Panc1 (cell line): ENCODE results near the gene ZNF692. TPM values are rescaled to one million over a fixed set of nuclear protein-coding genes. Genes with fewer than 3 reads are reported as not detected.

Experiments used
- ATAC-seq: fragments of 200-7000 bp; cut with Tn5 transposase; 2 replicates; pipeline ENCODE4 v1.9.1; 2020; ENCODE audit warnings: mild to moderate bottlenecking, moderate library complexity
- BruUV-seq: library from RNA; stranded (reverse); fragments of 400-500 nt; replicated peaks from 2 replicates; lab custom pipeline; 2021; lab: Mats Ljungman, UMichigan
- CTCF ChIA-PET: fragments of 300-600 bp; sonication (Branson Sonifier 250); formaldehyde crosslinking; loops from one replicate; lab custom pipeline; 2022; ENCODE audit warnings: antibody characterized with exemption; lab: Charles Lee
- POLR2A ChIA-PET: fragments of 300-600 bp; sonication (Branson Sonifier 250); formaldehyde crosslinking; loops from one replicate; lab custom pipeline; 2022; ENCODE audit warnings: antibody characterized with exemption; lab: Charles Lee
- DNase-seq: peaks from one replicate; pipeline ENCODE4 v3.0.0-alpha.2; 2010; ENCODE audit warnings: low read depth, low spot score
- H3K27ac ChIP-seq: 2 replicates; pipeline ENCODE4 v1.5.1; 2011; ENCODE audit warnings: mild to moderate bottlenecking, low read length, inconsistent platforms
- H3K27me3 ChIP-seq: fragments of 200-500 bp; sonication (Bioruptor generic); 2 replicates; pipeline ENCODE4 v1.6.0; 2014; ENCODE audit warnings: low read length, inconsistent platforms; ENCODE audit not compliant: control insufficient read depth, insufficient read depth
- H3K36me3 ChIP-seq: fragments of 200-500 bp; sonication (Bioruptor generic); 2 replicates; pipeline ENCODE4 v1.5.1; 2014; ENCODE audit warnings: inconsistent platforms, mild to moderate bottlenecking, low read length, moderate library complexity; ENCODE audit not compliant: control insufficient read depth, insufficient read depth
- H3K4me1 ChIP-seq: 2 replicates; pipeline ENCODE4 v1.5.1; 2011; ENCODE audit warnings: inconsistent platforms, mild to moderate bottlenecking, low read length, moderate library complexity; ENCODE audit not compliant: control insufficient read depth, insufficient read depth
- H3K4me3 ChIP-seq, 2 experiments: 2 replicates each; pipeline ENCODE4 v1.5.1; 2011 to 2012; ENCODE audit warnings: low read depth in 2 of 2, low read length in 2 of 2, mild to moderate bottlenecking in 2 of 2, inconsistent platforms in 1 of 2, moderate library complexity in 1 of 2
- H3K9me3 ChIP-seq: fragments of 200-500 bp; sonication (Bioruptor generic); 2 replicates; pipeline ENCODE4 v1.5.1; 2014; ENCODE audit warnings: low read depth, mild to moderate bottlenecking, inconsistent platforms, low read length, moderate library complexity; ENCODE audit not compliant: control insufficient read depth, insufficient read depth
- POLR2AphosphoS5 ChIP-seq: IDR thresholded peaks from 2 replicates; pipeline ENCODE4 v1.6.1; 2012; ENCODE audit warnings: mild to moderate bottlenecking, low read depth, low read length, moderate library complexity
- SIN3A ChIP-seq: IDR thresholded peaks from 2 replicates; pipeline ENCODE4 v1.6.1; 2012; ENCODE audit warnings: low read depth, mild to moderate bottlenecking, low read length, moderate library complexity, borderline replicate concordance; ENCODE audit not compliant: insufficient read depth
- TCF7L2 ChIP-seq: IDR thresholded peaks from 2 replicates; pipeline ENCODE4 v1.6.1; 2011; ENCODE audit warnings: mild to moderate bottlenecking, low read depth, low read length, inconsistent platforms
- in situ Hi-C: cut with HindIII; loops from 2 replicates; pipeline ENCODE4 v1.10.0; 2016; ENCODE audit warnings: low sequenced_read_pairs, low pct_unique_long_range_greater_than_20kb
- intact Hi-C: fragments of 100-400 bp; cut with micrococcal nuclease; formaldehyde crosslinking; loops from one replicate; pipeline ENCODE4 v1.10.0; 2022; ENCODE audit not compliant: unreplicated experiment
- microRNA-seq: library from miRNA; unstranded; fragments of <30 nt; microRNA quantifications from one replicate; pipeline ENCODE4 v1.1.0, GENCODE V29; 2020; ENCODE audit not compliant: unreplicated experiment
- total RNA-seq: library from RNA; stranded (reverse); gene quantifications from one replicate; pipeline ENCODE4 v1.2.1, GENCODE V29; 2021; ENCODE audit not compliant: unreplicated experiment
- TF ChIP-seq, protein P1 (sequence below): fragments of 450-650 bp; IDR thresholded peaks from 2 replicates; pipeline ENCODE4 v1.5.1; 2017; ENCODE audit warnings: mild to moderate bottlenecking
- TF ChIP-seq, protein P2 (sequence below), 2 experiments: IDR thresholded peaks; 2 replicates each; pipeline ENCODE4 v1.6.1; 2011 to 2012; ENCODE audit warnings: low read depth in 2 of 2, control low read depth in 1 of 2, low read length in 1 of 2, mild to moderate bottlenecking in 1 of 2, moderate library complexity in 1 of 2; ENCODE audit not compliant: insufficient read depth in 1 of 2

The ZNF692 gene
- total RNA-seq, 1 experiment from 2014 or later, result 62.3 TPM

DNA sequence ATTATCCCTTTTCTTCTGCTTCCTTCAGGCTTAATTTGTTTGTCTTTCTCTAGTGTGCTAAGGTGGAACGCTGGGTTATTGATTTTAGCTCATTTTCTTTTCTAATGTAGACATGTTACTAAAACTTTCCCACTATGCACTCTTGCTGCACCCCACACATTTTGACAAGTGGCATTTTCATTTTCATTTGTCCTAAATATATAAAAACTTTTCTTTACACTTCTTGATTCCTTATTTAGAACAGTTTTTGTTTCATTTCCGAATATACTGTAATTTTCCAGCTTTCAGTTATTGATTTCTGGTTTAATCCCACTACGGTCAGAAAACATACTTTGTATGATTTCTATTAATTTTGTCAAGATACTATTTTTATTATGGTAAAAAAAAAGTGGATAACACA is 58.4 kb downstream of the ZNF692 start:
- Histone ChIP-seq H3K36me3 (no peaks in the 10 kb centered on the region), H3K27me3 (peaks cover 3% of the 10 kb centered on the region), H3K27ac (no peak overlapping the region), H3K4me1 (no peaks in the 10 kb centered on the region), H3K4me3 (no peak overlapping the region), H3K9me3 (no peaks in the 10 kb centered on the region)
- ChIA-PET POLR2A (no interaction called here), CTCF (no interaction called here)
- in situ Hi-C loops (no loop called here), intact Hi-C loops (no loop called here)
- ATAC-seq (no peak), DNase-seq (no peak)
- BruUV-seq, result no TSS peak
- TF ChIP-seq, protein P1, sequence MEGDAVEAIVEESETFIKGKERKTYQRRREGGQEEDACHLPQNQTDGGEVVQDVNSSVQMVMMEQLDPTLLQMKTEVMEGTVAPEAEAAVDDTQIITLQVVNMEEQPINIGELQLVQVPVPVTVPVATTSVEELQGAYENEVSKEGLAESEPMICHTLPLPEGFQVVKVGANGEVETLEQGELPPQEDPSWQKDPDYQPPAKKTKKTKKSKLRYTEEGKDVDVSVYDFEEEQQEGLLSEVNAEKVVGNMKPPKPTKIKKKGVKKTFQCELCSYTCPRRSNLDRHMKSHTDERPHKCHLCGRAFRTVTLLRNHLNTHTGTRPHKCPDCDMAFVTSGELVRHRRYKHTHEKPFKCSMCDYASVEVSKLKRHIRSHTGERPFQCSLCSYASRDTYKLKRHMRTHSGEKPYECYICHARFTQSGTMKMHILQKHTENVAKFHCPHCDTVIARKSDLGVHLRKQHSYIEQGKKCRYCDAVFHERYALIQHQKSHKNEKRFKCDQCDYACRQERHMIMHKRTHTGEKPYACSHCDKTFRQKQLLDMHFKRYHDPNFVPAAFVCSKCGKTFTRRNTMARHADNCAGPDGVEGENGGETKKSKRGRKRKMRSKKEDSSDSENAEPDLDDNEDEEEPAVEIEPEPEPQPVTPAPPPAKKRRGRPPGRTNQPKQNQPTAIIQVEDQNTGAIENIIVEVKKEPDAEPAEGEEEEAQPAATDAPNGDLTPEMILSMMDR, result no peak
- TF ChIP-seq POLR2AphosphoS5 (no peak), SIN3A (no peak), TCF7L2 (no peak)
- TF ChIP-seq, protein P2, sequence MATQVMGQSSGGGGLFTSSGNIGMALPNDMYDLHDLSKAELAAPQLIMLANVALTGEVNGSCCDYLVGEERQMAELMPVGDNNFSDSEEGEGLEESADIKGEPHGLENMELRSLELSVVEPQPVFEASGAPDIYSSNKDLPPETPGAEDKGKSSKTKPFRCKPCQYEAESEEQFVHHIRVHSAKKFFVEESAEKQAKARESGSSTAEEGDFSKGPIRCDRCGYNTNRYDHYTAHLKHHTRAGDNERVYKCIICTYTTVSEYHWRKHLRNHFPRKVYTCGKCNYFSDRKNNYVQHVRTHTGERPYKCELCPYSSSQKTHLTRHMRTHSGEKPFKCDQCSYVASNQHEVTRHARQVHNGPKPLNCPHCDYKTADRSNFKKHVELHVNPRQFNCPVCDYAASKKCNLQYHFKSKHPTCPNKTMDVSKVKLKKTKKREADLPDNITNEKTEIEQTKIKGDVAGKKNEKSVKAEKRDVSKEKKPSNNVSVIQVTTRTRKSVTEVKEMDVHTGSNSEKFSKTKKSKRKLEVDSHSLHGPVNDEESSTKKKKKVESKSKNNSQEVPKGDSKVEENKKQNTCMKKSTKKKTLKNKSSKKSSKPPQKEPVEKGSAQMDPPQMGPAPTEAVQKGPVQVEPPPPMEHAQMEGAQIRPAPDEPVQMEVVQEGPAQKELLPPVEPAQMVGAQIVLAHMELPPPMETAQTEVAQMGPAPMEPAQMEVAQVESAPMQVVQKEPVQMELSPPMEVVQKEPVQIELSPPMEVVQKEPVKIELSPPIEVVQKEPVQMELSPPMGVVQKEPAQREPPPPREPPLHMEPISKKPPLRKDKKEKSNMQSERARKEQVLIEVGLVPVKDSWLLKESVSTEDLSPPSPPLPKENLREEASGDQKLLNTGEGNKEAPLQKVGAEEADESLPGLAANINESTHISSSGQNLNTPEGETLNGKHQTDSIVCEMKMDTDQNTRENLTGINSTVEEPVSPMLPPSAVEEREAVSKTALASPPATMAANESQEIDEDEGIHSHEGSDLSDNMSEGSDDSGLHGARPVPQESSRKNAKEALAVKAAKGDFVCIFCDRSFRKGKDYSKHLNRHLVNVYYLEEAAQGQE (IDR thresholded peaks at IDR 0.05; ENCODE audit: insufficient read depth in 1 of 2, low read depth in 2 of 2, low read length in 1 of 2), result no peak

Small RNA genes lying within 50 kb of the gene (microRNA-seq; reads per million reads assigned to microRNA genes)
- gene MIR3124, result not detected

Other genes starting within 250 kb of the ZNF692 start
- gene OR2T11, start 224.0 kb downstream of the ZNF692 start, total RNA-seq, result not detected
- not detected for gene OR2T35, start 213.8 kb downstream of the ZNF692 start, total RNA-seq
- gene OR2T27, start 203.6 kb downstream of the ZNF692 start, total RNA-seq, result not detected
- gene OR14I1, start 156.3 kb downstream of the ZNF692 start, total RNA-seq, result not detected
- not detected for gene LYPD8, start 103.3 kb downstream of the ZNF692 start, total RNA-seq
- gene SH3BP5L, start 33.2 kb downstream of the ZNF692 start, total RNA-seq, result 23.9 TPM
- 36.2 TPM for gene ZNF672, start 20.9 kb downstream of the ZNF692 start, total RNA-seq
- 7.1 TPM for gene PGBD2, start 47.1 kb upstream of the ZNF692 start, total RNA-seq